Common myeloid progenitor, CD34-positive (primary cell): ENCODE results near the gene NINJ1.
"Not testable (repeated sequence)": the region's sequence is repeated elsewhere in the genome, so short reads cannot be mapped to it uniquely, and the experiment has no call there.

Source experiments
- CTCF ChIA-PET: fragments of 350-600 bp; sonication (Branson Sonifier 250); formaldehyde crosslinking; loops from one replicate; lab custom pipeline; 2021; ENCODE audit warnings: antibody characterized with exemption; lab: Charles Lee
- POLR2A ChIA-PET: fragments of 350-600 bp; sonication (Branson Sonifier 250); formaldehyde crosslinking; loops from one replicate; lab custom pipeline; 2021; ENCODE audit warnings: antibody characterized with exemption; lab: Charles Lee
- DNase-seq, 3 donors: peaks; one replicate each; pipeline versions ENCODE4 v3.0.0 to v3.0.0-alpha.2; 2013
- H3K27ac ChIP-seq, 2 experiments: 1 replicate in 1 of 2; 2 replicates in 1 of 2; pipeline ENCODE4 v1.7.0; 2013; ENCODE audit warnings: inconsistent platforms in 2 of 2, low read length in 2 of 2, mild to moderate bottlenecking in 2 of 2, low read depth in 1 of 2, moderate library complexity in 1 of 2; ENCODE audit not compliant: severe bottlenecking in 2 of 2, insufficient read depth in 1 of 2, poor library complexity in 1 of 2
- H3K27me3 ChIP-seq, 5 experiments: replicated peaks in 2 of 5; 1 replicate in 3 of 5; 2 replicates in 2 of 5; pipeline versions ENCODE4 v1.6.1 to v1.7.0; 2013; ENCODE audit warnings: low read length in 4 of 5, mild to moderate bottlenecking in 2 of 5, moderate library complexity in 2 of 5, inconsistent platforms in 1 of 5; ENCODE audit not compliant: insufficient read depth in 5 of 5, control insufficient read depth in 4 of 5
- H3K36me3 ChIP-seq, 4 experiments: 1 replicate in 2 of 4; 2 replicates in 2 of 4; pipeline versions ENCODE4 v1.6.1 to v1.7.0; 2013; ENCODE audit warnings: low read length in 3 of 4, control low read depth in 1 of 4, mild to moderate bottlenecking in 1 of 4; ENCODE audit not compliant: control insufficient read depth in 4 of 4, insufficient read depth in 4 of 4
- H3K4me1 ChIP-seq, 4 experiments: 1 replicate in 3 of 4; 2 replicates in 1 of 4; pipeline versions ENCODE4 v1.6.1 to v1.7.1; 2013; ENCODE audit warnings: low read length in 3 of 4, mild to moderate bottlenecking in 3 of 4, control low read depth in 1 of 4, inconsistent platforms in 1 of 4, moderate library complexity in 1 of 4; ENCODE audit not compliant: control insufficient read depth in 4 of 4, insufficient read depth in 4 of 4; ENCODE audit errors: control extremely low read depth in 1 of 4
- H3K4me3 ChIP-seq, 7 experiments: 1 replicate in 4 of 7; 2 replicates in 3 of 7; pipeline versions ENCODE4 v1.5.1 to v1.7.0; 2013; ENCODE audit warnings: mild to moderate bottlenecking in 7 of 7, low read length in 6 of 7, moderate library complexity in 6 of 7, inconsistent platforms in 2 of 7, low read depth in 2 of 7, control low read depth in 1 of 7; ENCODE audit not compliant: insufficient read depth in 4 of 7, control insufficient read depth in 1 of 7; ENCODE audit errors: extremely low read depth in 1 of 7
- H3K9me3 ChIP-seq, 5 experiments: 1 replicate in 4 of 5; 2 replicates in 1 of 5; pipeline versions ENCODE4 v1.6.1 to v1.7.1; 2013; ENCODE audit warnings: low read length in 4 of 5, mild to moderate bottlenecking in 2 of 5, inconsistent platforms in 1 of 5, low read depth in 1 of 5, moderate library complexity in 1 of 5; ENCODE audit not compliant: control insufficient read depth in 4 of 5, insufficient read depth in 2 of 5; ENCODE audit errors: control extremely low read depth in 1 of 5
- WGBS: methylation state at CpG from one replicate; pipeline ENCODE4 v1.1.5; 2013; ENCODE audit not compliant: insufficient coverage; 5-methylcytosine and 5-hydroxymethylcytosine counted together

NINJ1 gene

GRCh38 chr9:93105620-93106019 lies 28.4 kb downstream of the NINJ1 start:
- POLR2A ChIA-PET, result no interaction called here
- peaks cover 0 to 12% (median 3%) of the 10 kb centered on the region in 5 experiments for H3K9me3 ChIP-seq
- H3K27me3 ChIP-seq, result no peaks in the 10 kb centered on the region
- peaks cover 7 to 41% (median 28%) of the 10 kb centered on the region in 4 experiments for H3K36me3 ChIP-seq
- peaks cover 3 to 39% (median 24%) of the 10 kb centered on the region in 4 experiments for H3K4me1 ChIP-seq
- no peak for DNase-seq
- no CpG with 5 or more reads among the region's 1 CpG for WGBS
- no peak overlapping the region for H3K4me3 ChIP-seq
- CTCF ChIA-PET, result interaction anchor here (1.1 to 7.2 kb wide), 3 partner anchors 9 to 53 kb away, joined by 3 to 76 read pairs (median 4); no protein-coding TSS in a partner anchor
- H3K27ac ChIP-seq, result no peak overlapping the region

GRCh38 chr9:93101086-93101485 lies 33.0 kb downstream of the NINJ1 start:
- Histone ChIP-seq H3K4me1 (peaks cover 11 to 50% (median 42%) of the 10 kb centered on the region in 4 experiments), H3K36me3 (peaks cover 4 to 17% (median 6%) of the 10 kb centered on the region in 4 experiments), H3K9me3 (peaks cover 0 to 12% (median 3%) of the 10 kb centered on the region in 5 experiments)
- WGBS, result 97% methylated on average over 9 of the region's 11 CpGs
- POLR2A ChIA-PET, H3K4me3 ChIP-seq, CTCF ChIA-PET, H3K27me3 ChIP-seq, DNase-seq, H3K27ac ChIP-seq: not testable (repeated sequence)

GRCh38 chr9:93100276-93100636 lies 33.8 kb downstream of the NINJ1 start:
- DNase-seq, result no peak
- Histone ChIP-seq H3K27me3 (no peaks in the 10 kb centered on the region), H3K4me3 (peak overlapping the region in 3 of 7 experiments; percentile 26 to 98 (median 39)), H3K27ac (peak overlapping the region in 1 of 2 experiments; percentile 52), H3K36me3 (peaks cover 4 to 16% (median 6%) of the 10 kb centered on the region in 4 experiments), H3K4me1 (peaks cover 11 to 49% (median 43%) of the 10 kb centered on the region in 4 experiments), H3K9me3 (peaks cover 0 to 12% (median 3%) of the 10 kb centered on the region in 5 experiments)
- ChIA-PET CTCF (no interaction called here), POLR2A (no interaction called here)
- WGBS, result 85% methylated on average over 4 of the region's 8 CpGs

GRCh38 chr9:93099551-93100275 lies 34.3 kb downstream of the NINJ1 start:
- peaks cover 4 to 13% (median 5%) of the 10 kb centered on the region in 4 experiments for H3K36me3 ChIP-seq
- WGBS, result 70% methylated on average over 15 of the region's 16 CpGs
- peak overlapping the region; percentile 18 to 52 for H3K27ac ChIP-seq
- DNase-seq, result peak in 2 of 3 donors; percentile 56 to 65
- H3K9me3 ChIP-seq, result peaks cover 0 to 9% (median 3%) of the 10 kb centered on the region in 5 experiments
- no peaks in the 10 kb centered on the region for H3K27me3 ChIP-seq
- peaks cover 11 to 55% (median 49%) of the 10 kb centered on the region in 4 experiments for H3K4me1 ChIP-seq
- ChIA-PET CTCF (interaction anchor here (0.8 to 2.7 kb wide), 5 partner anchors 9 to 97 kb away, joined by 4 to 8 read pairs (median 5); no protein-coding TSS in a partner anchor), POLR2A (no interaction called here)
- H3K4me3 ChIP-seq, result peak overlapping the region in 5 of 7 experiments; percentile 20 to 98 (median 26)

- peak; percentile 94 to 99 (median 99) for DNase-seq
Measured at GRCh38 chr9:93098236-93098946, 35.7 kb downstream of the NINJ1 start.

GRCh38 chr9:93097511-93098201 lies 36.4 kb downstream of the NINJ1 start:
- no peaks in the 10 kb centered on the region for H3K9me3 ChIP-seq
- peak in 1 of 3 donors; percentile 29 for DNase-seq
- 25% methylated on average over 6 of the region's 11 CpGs for WGBS
- H3K36me3 ChIP-seq, result no peaks in the 10 kb centered on the region
- peaks cover 11 to 71% (median 69%) of the 10 kb centered on the region in 4 experiments for H3K4me1 ChIP-seq
- ChIA-PET CTCF (interaction anchor here (0.8 to 2.7 kb wide), 8 partner anchors 13 to 95 kb away, joined by 3 to 8 read pairs (median 4); no protein-coding TSS in a partner anchor), POLR2A (interaction anchor here (0.5 to 1.4 kb wide), 4 partner anchors 9 to 145 kb away, joined by 3 to 13 read pairs (median 4); no protein-coding TSS in a partner anchor)
- no peaks in the 10 kb centered on the region for H3K27me3 ChIP-seq
- H3K4me3 ChIP-seq, result peak overlapping the region; percentile 80 to 98 (median 91)
- H3K27ac ChIP-seq, result peak overlapping the region; percentile 84 to 88

More at GRCh38 chr9:93098236-93098946, 35.7 kb downstream of the NINJ1 start:
- CTCF ChIA-PET, result interaction anchor here (0.6 to 2.7 kb wide), 12 partner anchors 10 to 95 kb away, joined by 3 to 8 read pairs (median 4); no protein-coding TSS in a partner anchor
- POLR2A ChIA-PET, result interaction anchor here (0.6 to 1.4 kb wide), 5 partner anchors 9 to 39 kb away, joined by 3 to 13 read pairs (median 6); partner anchors contain the start of gene NINJ1
- WGBS, result under 1% methylated on average over 13 of the region's 15 CpGs
- peak overlapping the region; percentile 80 to 98 (median 91) for H3K4me3 ChIP-seq
- H3K36me3 ChIP-seq, result peaks cover 0 to under 1% (median under 1%) of the 10 kb centered on the region in 4 experiments
- peaks cover 11 to 66% (median 62%) of the 10 kb centered on the region in 4 experiments for H3K4me1 ChIP-seq
- H3K27me3 ChIP-seq, result no peaks in the 10 kb centered on the region
- H3K27ac ChIP-seq, result peak overlapping the region; percentile 84 to 88
- H3K9me3 ChIP-seq, result peaks cover 0 to 2% (median 0%) of the 10 kb centered on the region in 5 experiments
